HG03097 (cell line): ENCODE measurements around the gene PDCD2.
"Not testable (repeated sequence)": the region's sequence is repeated elsewhere in the genome, so short reads cannot be mapped to it uniquely, and the experiment has no call there.

Source experiments
- ATAC-seq: cut with Tn5 transposase; IDR thresholded peaks from one replicate; pipeline ENCODE4 v1.9.1; 2021; ENCODE audit not compliant: unreplicated experiment, low FRiP score

The PDCD2 gene

DNA sequence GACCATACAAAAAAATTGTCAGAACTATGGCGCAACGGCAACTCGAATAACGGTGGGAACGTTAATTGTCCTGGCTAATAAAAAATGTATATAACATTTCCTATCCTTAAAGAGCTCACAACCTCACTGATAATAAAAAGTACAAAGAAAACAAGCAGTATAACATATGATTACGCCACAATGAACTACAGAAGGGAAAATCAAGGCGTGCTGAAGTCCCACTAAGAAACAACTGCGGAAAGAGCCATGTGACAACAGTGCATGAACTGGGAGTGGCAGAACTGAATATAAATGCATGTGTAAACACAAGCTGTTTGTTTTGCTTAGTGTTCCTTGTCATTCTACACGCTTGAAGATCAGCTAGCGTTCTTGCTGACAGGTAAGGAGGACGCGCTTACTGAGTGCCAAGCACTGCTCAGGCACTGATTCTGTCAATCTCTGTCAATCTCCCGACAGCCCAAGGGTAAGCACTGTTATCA lies 30.9 kb downstream of the PDCD2 start:
- peak; percentile 35 for ATAC-seq

DNA sequence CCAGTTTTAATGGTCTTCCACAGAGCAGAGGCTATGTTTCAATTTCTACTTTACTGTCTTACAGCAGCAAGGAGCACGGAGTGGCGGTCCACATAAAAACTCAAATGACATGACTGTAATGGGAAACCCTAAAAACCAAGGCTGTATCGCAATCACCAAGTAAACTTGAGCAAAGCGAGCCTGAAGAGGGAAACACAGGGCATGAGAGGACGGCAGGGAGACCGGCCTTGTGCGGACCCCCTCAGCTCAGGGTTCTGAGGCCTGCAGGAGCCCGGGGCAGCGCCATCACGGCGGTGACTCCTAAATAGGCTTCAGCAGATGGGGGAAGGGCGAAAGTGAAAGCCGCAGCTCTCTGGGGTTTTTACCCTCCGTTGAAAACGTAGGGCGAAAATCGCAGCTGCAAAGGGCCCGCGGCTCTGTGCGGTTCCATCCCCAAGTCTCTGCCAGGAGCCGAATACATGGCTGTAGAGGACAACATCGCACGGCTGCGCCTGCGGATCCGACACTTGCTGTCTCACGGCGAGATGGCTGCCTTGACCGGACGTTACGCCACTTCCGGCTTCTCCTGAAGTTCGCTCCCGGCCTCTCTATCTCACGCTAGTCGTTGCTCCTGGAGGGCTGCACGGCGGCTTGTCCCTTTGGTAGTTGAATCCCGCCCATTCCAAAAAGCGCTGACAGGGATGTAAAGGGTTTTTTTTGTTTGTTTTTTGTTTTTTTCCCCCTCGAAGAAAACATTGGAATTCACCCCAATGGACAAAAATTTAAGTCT lies 31.5 kb downstream of the PDCD2 start, which contains the start of gene PSMB1:
PSMB1 (minus strand) TSS at position 543 of the 769 bp plus-strand sequence; CDS start at position 478, 65 bp downstream.
- ATAC-seq, result peak; percentile 55

DNA sequence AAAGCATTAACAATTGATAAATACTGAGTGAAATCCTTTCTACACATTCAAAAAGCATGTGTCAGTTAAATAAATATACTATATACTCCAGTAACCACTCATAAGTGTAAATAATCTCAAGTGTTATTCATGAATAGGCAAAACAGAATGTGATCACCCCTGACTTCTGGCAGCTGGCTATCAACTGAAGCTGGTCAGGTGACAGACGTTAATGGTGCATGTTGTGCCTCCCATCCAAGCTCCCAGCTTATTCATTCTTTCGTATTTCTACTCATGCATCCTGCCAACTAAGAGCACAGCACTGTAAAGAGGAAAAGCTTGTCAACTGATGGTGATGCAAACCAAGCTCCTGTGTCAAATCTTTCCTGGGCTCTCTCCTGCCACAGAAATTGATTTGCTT lies 39.0 kb downstream of the PDCD2 start:
- no peak for ATAC-seq

DNA sequence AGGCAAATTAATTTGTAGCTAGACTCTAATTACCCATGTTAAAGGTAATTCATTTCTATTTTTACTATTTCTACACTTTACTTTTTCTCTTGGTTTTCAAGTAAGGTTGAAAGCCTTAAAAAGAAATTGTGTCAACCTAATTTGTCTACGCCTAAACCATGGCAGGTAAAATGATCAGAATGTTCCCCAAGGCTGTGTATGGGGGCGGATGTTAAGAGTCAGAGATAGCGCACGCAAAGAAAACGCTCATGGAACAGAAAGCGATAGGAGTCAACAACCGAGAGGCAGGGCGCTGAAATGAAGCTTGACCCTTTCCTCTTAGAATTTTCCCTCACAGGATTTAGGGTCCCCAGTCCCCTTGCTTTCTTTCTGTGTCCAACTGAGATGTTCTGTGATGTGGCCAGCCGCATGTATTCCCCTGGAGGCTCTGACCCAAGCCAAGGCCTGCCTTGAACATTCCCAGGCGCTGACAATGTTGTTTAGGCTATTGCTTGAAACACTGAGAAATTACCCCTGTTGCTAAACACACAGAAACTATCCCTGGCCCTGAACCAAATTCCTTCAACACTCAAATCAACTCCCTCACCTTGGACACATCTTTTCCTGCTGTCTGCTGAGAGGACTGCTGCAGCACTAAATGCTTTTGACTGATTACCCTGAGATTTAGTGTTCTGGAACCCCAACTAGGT lies 42.3 kb downstream of the PDCD2 start:
- no peak for ATAC-seq

DNA sequence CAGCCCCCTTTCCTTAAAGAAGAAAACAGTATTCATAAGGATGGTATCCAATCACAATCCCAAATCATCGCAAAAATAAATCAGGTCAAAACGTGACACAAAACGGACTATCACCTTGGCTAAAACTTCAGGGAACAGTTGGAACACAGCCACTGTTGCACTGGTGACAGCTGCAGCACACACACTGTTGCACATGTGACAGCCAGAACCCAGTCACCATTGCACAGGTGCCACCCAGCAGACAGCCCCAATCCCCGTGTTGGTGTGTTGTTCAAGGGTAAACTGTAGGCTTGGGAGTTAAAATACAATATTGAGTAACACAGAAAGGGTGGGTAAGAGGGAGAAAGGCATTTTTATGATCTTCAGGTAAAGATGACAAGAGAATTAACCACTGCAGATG lies 47.1 kb downstream of the PDCD2 start:
- no peak for ATAC-seq

DNA sequence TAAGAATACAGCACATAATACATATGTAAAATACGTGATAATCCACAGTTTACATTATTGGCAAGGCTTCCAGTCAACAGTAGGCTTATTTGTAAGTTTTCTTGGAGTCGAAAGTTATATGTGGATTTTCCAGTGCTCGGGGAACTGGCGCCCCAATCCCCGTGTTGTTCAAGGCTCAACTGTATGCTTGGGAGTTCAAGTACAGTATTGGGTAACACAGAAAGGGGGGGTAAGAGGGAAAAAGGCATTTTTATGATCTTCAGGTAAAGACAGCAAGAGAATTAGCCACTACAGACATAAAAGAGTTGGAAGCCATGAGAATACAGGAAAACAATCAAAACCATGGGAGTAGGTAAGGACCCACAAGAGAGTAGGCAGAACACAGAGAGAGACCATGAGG lies 47.8 kb downstream of the PDCD2 start:
- no peak for ATAC-seq

DNA sequence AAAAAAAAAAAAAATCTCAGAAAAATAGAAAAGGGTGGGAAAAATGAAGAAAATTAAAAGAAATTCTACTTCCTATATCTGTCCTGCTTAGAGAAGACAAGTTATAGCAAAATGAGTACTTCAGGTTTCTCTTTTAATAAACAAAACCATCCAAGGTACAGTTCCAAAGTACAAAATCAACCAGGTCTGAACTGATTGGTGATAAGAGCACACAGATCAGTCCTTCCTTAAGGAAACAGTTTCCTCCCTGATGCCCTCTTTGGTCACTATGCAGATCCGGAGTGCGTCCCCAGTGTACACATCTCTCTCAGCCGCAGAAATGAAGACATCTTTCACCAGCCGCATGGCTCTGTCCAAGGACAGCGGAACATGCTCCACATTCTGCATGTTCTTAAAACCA lies 49.4 kb downstream of the PDCD2 start:
- no peak for ATAC-seq

DNA sequence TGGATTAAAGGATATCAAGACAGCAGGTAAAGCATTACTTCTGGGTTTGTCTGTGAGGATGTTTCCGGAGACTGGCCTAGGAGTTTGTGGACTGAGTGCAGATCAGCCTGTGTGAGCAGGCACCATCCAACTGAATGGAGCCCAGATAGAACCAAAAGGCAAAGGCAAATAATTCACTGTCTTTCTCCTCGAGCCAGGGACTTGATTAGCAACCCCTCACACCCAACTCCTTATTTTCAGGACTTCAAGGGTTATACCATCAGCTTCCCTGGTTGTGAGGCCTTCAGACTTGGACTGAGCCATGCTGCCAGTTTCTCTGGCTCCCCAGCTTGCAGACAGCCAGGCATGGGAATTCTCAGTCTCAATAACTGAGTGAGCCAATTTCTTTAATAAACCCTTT lies 50.6 kb downstream of the PDCD2 start:
- no peak for ATAC-seq

DNA sequence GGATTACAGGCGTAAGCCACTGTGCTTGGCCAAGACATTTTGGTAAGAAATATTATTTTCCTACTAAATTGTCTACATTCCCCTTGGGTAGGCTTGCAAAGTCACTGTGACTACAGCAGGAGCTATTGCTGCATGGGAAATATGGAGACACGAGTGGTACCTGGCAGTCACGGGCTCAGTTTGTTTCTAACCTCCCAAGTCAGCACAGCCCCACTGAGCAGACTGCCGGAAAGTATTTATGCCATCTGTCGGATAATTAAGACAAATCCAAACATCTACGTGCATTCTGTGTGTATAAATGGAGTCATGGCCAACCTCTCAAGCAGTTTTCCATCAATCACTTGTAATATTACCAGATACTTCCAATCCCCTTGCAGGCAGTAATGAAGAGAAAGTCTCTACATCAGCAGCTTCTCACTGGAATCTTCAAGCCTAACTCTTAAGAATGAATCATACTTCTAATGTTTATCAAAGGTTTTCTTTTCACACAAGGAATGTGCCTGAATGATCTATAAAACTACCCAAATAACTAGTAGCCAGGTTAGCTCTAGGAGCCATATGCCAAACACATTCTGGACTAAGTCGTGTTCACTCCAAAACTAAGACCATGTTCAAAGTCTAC lies 51.5 kb downstream of the PDCD2 start:
- no peak for ATAC-seq

DNA sequence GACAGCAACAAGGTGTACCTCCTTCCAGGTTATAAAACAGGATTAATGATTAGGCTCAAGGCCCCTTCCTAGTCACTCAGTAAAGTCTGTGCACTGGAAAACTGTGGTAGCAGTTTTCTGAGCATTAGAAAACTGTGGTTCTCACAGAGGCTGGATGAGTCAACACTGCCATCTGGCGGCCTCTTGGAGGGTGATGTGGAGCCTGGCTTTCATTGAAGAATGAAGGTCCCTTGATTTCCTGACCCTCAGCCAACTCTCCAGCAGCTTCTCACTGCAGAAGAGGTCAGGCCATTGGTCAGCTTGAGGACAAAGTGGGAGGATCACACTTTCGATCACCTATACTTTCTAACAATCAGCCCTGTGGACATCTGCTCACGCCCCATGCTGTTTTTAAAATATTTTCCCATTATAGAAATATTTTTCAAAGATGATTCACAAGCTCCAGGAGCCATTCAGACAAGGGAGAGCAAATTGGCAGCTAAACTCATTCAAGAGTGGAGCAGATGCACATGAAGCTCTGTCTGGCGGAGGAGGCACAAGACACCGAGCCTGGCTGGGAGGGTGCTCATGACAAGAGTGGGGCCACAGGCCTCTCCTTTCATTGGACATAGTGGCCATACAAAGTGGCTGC lies 54.5 kb downstream of the PDCD2 start:
- ATAC-seq, result no peak

DNA sequence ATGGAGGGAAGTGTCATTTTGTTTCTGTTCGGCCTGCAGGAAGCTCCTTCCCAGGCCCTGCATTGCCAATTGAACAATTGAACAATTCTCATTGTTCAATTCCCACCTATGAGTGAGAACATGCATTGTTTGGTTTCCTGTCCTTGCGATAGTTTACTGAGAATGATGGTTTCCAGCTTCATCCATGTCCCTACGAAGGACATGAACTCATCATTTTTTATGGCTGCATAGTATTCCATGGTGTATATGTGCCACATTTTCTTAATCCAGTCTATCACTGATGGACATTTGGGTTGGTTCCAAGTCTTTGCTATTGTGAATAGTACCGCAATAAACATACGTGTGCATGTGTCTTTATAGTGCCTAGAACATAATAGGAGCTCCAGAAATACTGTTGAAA lies 56.4 kb downstream of the PDCD2 start:
- not testable (repeated sequence) for ATAC-seq

DNA sequence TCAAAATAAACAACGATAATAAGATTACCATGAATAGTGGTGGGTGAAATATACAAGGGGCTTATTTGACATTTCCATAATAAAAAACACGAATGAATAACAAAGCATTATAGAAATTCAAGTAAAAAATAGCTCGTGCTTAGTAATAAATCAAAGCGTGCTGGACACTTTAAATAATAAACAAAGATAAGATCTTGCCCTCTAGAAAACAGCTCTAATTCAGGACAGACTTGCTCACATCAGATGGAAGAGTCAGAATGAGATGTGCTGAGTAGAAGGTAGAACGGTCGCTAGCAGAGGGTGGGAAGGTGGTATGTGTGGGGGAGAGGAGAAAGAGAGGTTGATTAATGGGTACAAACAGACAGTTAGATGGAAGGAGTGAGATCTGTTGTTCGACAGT lies 58.6 kb downstream of the PDCD2 start:
- no peak for ATAC-seq
